Neural cell (in vitro differentiated cells): ENCODE data around the gene MOB3B.

Experiments used
- EP300 ChIP-seq: fragments of 450-650 bp; conservative IDR thresholded peaks from 2 replicates; pipeline ENCODE4 v1.6.1; 2014; ENCODE audit warnings: antibody characterized with exemption, mild to moderate bottlenecking, moderate library complexity; ENCODE audit not compliant: poor library complexity, severe bottlenecking
- EZH2 ChIP-seq: fragments of 200-600, 300-800 bp; shearing (Covaris generic), sonication (generic); IDR thresholded peaks from 2 replicates; pipeline ENCODE4 v1.6.1; 2014; ENCODE audit warnings: antibody characterized with exemption, low read length, borderline replicate concordance, mild to moderate bottlenecking; ENCODE audit not compliant: insufficient read depth, poor library complexity, severe bottlenecking
- POLR2AphosphoS5 ChIP-seq: IDR thresholded peaks from 2 replicates; pipeline ENCODE4 v1.6.1; 2012
- SMC3 ChIP-seq: fragments of 450-650 bp; conservative IDR thresholded peaks from 2 replicates; pipeline ENCODE4 v1.6.1; 2014; ENCODE audit warnings: antibody characterized with exemption, mild to moderate bottlenecking, moderate library complexity; ENCODE audit not compliant: poor library complexity
- TAF1 ChIP-seq: IDR thresholded peaks from 2 replicates; pipeline ENCODE4 v1.6.1; 2012; ENCODE audit warnings: low read depth
- TF ChIP-seq, protein P1 (sequence below): fragments of 450-650 bp; IDR thresholded peaks from 2 replicates; pipeline ENCODE4 v1.5.1; 2014; ENCODE audit warnings: antibody characterized with exemption, mild to moderate bottlenecking, moderate library complexity; ENCODE audit not compliant: poor library complexity, severe bottlenecking
- TF ChIP-seq, protein P2 (sequence below): IDR thresholded peaks from 2 replicates; pipeline ENCODE4 v1.6.1; 2012; ENCODE audit warnings: borderline replicate concordance

DNA sequence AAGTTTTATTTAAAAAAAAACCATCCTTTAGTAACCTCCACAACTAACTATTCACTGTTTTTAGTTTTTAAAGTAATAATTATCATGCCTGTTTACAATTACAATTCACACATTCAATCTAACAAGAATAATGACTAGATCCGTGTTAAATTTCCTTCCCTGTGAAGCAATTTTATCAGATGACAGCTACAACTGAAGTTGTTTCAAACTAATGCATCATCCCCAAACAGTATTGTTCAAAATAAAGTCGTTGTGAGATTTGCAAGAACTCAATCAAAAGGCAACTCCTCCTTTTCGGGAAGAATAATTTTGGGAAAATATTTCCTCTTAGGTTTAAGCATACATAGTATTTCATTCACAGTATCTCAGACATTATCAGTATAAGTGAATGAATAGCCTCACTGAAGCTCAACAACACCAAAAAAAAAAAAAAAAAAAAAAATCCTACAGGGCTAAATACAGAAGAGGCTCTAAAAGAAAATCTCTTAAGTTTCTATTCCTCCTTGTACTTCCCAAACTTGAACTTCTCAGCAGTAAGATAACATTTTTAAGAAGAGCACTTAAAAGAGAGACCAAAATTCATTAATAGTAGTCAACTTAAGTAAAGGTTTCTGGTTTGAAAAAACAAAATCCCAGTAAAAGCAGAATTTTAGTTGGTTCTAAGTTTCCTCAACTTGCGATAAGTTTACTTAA lies 34.3 kb upstream of the MOB3B start:
- TF ChIP-seq, protein P1, sequence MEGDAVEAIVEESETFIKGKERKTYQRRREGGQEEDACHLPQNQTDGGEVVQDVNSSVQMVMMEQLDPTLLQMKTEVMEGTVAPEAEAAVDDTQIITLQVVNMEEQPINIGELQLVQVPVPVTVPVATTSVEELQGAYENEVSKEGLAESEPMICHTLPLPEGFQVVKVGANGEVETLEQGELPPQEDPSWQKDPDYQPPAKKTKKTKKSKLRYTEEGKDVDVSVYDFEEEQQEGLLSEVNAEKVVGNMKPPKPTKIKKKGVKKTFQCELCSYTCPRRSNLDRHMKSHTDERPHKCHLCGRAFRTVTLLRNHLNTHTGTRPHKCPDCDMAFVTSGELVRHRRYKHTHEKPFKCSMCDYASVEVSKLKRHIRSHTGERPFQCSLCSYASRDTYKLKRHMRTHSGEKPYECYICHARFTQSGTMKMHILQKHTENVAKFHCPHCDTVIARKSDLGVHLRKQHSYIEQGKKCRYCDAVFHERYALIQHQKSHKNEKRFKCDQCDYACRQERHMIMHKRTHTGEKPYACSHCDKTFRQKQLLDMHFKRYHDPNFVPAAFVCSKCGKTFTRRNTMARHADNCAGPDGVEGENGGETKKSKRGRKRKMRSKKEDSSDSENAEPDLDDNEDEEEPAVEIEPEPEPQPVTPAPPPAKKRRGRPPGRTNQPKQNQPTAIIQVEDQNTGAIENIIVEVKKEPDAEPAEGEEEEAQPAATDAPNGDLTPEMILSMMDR = no peak
- TF ChIP-seq EP300 (no peak), EZH2 (no peak), SMC3 (no peak), POLR2AphosphoS5 (no peak), TAF1 (no peak)
- TF ChIP-seq, protein P2, sequence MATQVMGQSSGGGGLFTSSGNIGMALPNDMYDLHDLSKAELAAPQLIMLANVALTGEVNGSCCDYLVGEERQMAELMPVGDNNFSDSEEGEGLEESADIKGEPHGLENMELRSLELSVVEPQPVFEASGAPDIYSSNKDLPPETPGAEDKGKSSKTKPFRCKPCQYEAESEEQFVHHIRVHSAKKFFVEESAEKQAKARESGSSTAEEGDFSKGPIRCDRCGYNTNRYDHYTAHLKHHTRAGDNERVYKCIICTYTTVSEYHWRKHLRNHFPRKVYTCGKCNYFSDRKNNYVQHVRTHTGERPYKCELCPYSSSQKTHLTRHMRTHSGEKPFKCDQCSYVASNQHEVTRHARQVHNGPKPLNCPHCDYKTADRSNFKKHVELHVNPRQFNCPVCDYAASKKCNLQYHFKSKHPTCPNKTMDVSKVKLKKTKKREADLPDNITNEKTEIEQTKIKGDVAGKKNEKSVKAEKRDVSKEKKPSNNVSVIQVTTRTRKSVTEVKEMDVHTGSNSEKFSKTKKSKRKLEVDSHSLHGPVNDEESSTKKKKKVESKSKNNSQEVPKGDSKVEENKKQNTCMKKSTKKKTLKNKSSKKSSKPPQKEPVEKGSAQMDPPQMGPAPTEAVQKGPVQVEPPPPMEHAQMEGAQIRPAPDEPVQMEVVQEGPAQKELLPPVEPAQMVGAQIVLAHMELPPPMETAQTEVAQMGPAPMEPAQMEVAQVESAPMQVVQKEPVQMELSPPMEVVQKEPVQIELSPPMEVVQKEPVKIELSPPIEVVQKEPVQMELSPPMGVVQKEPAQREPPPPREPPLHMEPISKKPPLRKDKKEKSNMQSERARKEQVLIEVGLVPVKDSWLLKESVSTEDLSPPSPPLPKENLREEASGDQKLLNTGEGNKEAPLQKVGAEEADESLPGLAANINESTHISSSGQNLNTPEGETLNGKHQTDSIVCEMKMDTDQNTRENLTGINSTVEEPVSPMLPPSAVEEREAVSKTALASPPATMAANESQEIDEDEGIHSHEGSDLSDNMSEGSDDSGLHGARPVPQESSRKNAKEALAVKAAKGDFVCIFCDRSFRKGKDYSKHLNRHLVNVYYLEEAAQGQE = no peak
